ENCODE results near the gene DLGAP4. TPM values are rescaled to one million over a fixed set of nuclear protein-coding genes. Genes with fewer than 3 reads are reported as not detected.

DLGAP4 gene
- total and polyA plus RNA-seq, 8 donors = 15.1 to 92.2 (median 33.5) TPM

GRCh38 chr20:36467076-36467999, 161.2 kb downstream of the DLGAP4 start:
- Histone ChIP-seq H3K27me3 (no peaks in the 10 kb centered on the region), H3K4me3 (no peak overlapping the region), H3K27ac (peak overlapping the region; percentile 52 to 95 (median 92)), H3K9me3 (no peaks in the 10 kb centered on the region), H3K36me3 (no peaks in the 10 kb centered on the region), H3K4me1 (peaks cover 85 to 100% (median 99%) of the 10 kb centered on the region in 4 donors)
- WGBS, 5 donors = 17 to 23% (median 21%) methylated on average over 7 to 8 of the region's 8 CpGs
- no peak for TF ChIP-seq EP300 (IDR thresholded peaks at IDR 0.05)
- TF ChIP-seq POLR2AphosphoS5 (IDR thresholded peaks at IDR 0.05) = peak in 1 of 3 donors; percentile 4
- peak; percentile 63 to 80 for DNase-seq
- intact Hi-C loops (cut with DNase I; ENCODE audit: low total_unique reads) = no loop called here

GRCh38 chr20:36468149-36469000, 162.2 kb downstream of the DLGAP4 start:
- TF ChIP-seq POLR2AphosphoS5 (IDR thresholded peaks at IDR 0.05) = no peak
- no peak for TF ChIP-seq CTCF (IDR thresholded peaks at IDR 0.05)
- TF ChIP-seq POLR2A (IDR thresholded peaks at IDR 0.05) = no peak
- no peak for TF ChIP-seq EP300 (IDR thresholded peaks at IDR 0.05)
- Histone ChIP-seq H3K36me3 (no peaks in the 10 kb centered on the region), H3K4me3 (no peak overlapping the region), H3K27ac (peak overlapping the region; percentile 52 to 95 (median 92)), H3K4me1 (peaks cover 93 to 100% (median 99%) of the 10 kb centered on the region in 4 donors), H3K27me3 (no peaks in the 10 kb centered on the region), H3K9me3 (no peaks in the 10 kb centered on the region)
- peak; percentile 51 to 63 for DNase-seq
- WGBS, 5 donors = 36 to 49% (median 44%) methylated on average over 9 to 10 of the region's 10 CpGs
- intact Hi-C loops (cut with DNase I; ENCODE audit: low total_unique reads) = no loop called here

GRCh38 chr20:36469973-36470372, 163.8 kb downstream of the DLGAP4 start:
- H3K4me3 ChIP-seq = no peak overlapping the region
- H3K36me3 ChIP-seq = no peaks in the 10 kb centered on the region
- no peak for DNase-seq
- peaks cover 95 to 100% (median 98%) of the 10 kb centered on the region in 4 donors for H3K4me1 ChIP-seq
- WGBS, 5 donors = 15 to 30% (median 22%) methylated on average over 2 of the region's 2 CpGs
- intact Hi-C loops (cut with DNase I; ENCODE audit: low total_unique reads) = no loop called here
- no peaks in the 10 kb centered on the region for H3K9me3 ChIP-seq
- peak overlapping the region; percentile 46 to 95 (median 77) for H3K27ac ChIP-seq
- H3K27me3 ChIP-seq = no peaks in the 10 kb centered on the region
- TF ChIP-seq POLR2AphosphoS5 (IDR thresholded peaks at IDR 0.05) (no peak), CTCF (IDR thresholded peaks at IDR 0.05) (no peak), POLR2A (IDR thresholded peaks at IDR 0.05) (no peak), EP300 (IDR thresholded peaks at IDR 0.05) (no peak)

- DNase-seq = no peak
- H3K27me3 ChIP-seq = no peaks in the 10 kb centered on the region
- H3K4me3 ChIP-seq = peak overlapping the region; percentile 10 to 28 (median 25)
- peak overlapping the region in 4 of 5 donors; percentile 77 to 85 (median 81) for H3K27ac ChIP-seq
- H3K36me3 ChIP-seq = no peaks in the 10 kb centered on the region
- WGBS, 5 donors = 74 to 87% (median 84%) methylated on average over 9 of the region's 9 CpGs
- intact Hi-C loops (cut with DNase I; ENCODE audit: low total_unique reads) = no loop called here
- TF ChIP-seq CTCF (IDR thresholded peaks at IDR 0.05) (no peak), POLR2A (IDR thresholded peaks at IDR 0.05) (no peak), POLR2AphosphoS5 (IDR thresholded peaks at IDR 0.05) (no peak), EP300 (IDR thresholded peaks at IDR 0.05) (no peak)
- peaks cover 78 to 87% (median 81%) of the 10 kb centered on the region in 4 donors for H3K4me1 ChIP-seq
- no peaks in the 10 kb centered on the region for H3K9me3 ChIP-seq
Measured at GRCh38 chr20:36471885-36472636, 165.9 kb downstream of the DLGAP4 start.

Data from stomach (tissue), 9 donors.